GM18502 (cell line): ENCODE results near the gene PIP5K1B.
"Not testable (repeated sequence)": the region's sequence is repeated elsewhere in the genome, so short reads cannot be mapped to it uniquely, and the experiment has no call there.

Experiments
- ATAC-seq: cut with Tn5 transposase; IDR thresholded peaks from one replicate; pipeline ENCODE4 v1.9.1; 2021; ENCODE audit warnings: mild to moderate bottlenecking; ENCODE audit not compliant: unreplicated experiment, poor library complexity

Gene PIP5K1B

GRCh38 chr9:68974431-68974830 lies 269.4 kb downstream of the PIP5K1B start:
- peak; percentile 95 for ATAC-seq

GRCh38 chr9:68974901-68975300 lies 269.9 kb downstream of the PIP5K1B start:
- no peak for ATAC-seq

GRCh38 chr9:68975365-68976043 lies 270.5 kb downstream of the PIP5K1B start:
- no peak for ATAC-seq

- ATAC-seq = no peak
These were observed 273.0 kb downstream of the PIP5K1B start for GRCh38 chr9:68978066-68978465.

- no peak for ATAC-seq
These were observed 273.5 kb downstream of the PIP5K1B start for GRCh38 chr9:68978501-68978900.

GRCh38 chr9:68979538-68980314 lies 274.7 kb downstream of the PIP5K1B start:
- ATAC-seq = no peak

- ATAC-seq = no peak
These were observed 275.4 kb downstream of the PIP5K1B start for GRCh38 chr9:68980341-68980914.

GRCh38 chr9:68981789-68982188 lies 276.7 kb downstream of the PIP5K1B start:
- ATAC-seq = peak; percentile 49

GRCh38 chr9:68983008-68983411 lies 278.0 kb downstream of the PIP5K1B start:
- no peak for ATAC-seq

- peak; percentile 45 for ATAC-seq
These were observed 278.7 kb downstream of the PIP5K1B start for GRCh38 chr9:68983522-68984424.

GRCh38 chr9:68986949-68987348 lies 281.9 kb downstream of the PIP5K1B start:
- not testable (repeated sequence) for ATAC-seq

GRCh38 chr9:68991457-68991856 lies 286.4 kb downstream of the PIP5K1B start:
- ATAC-seq = no peak

GRCh38 chr9:68995776-68996175 lies 290.7 kb downstream of the PIP5K1B start:
- ATAC-seq = no peak

GRCh38 chr9:68996462-68996861 lies 291.4 kb downstream of the PIP5K1B start:
- no peak for ATAC-seq

- no peak for ATAC-seq
These were observed 292.6 kb downstream of the PIP5K1B start for GRCh38 chr9:68997666-68998065.

- no peak for ATAC-seq
These were observed 293.3 kb downstream of the PIP5K1B start for GRCh38 chr9:68998385-68998784.

- ATAC-seq = no peak
These were observed 293.8 kb downstream of the PIP5K1B start for GRCh38 chr9:68998812-68999211.

- peak; percentile 87 for ATAC-seq
These were observed 294.5 kb downstream of the PIP5K1B start for GRCh38 chr9:68999393-69000105.

GRCh38 chr9:69001921-69002320 lies 296.9 kb downstream of the PIP5K1B start:
- ATAC-seq = no peak

- no peak for ATAC-seq
These were observed 298.0 kb downstream of the PIP5K1B start for GRCh38 chr9:69003051-69003450.
